Testis (tissue), 3 donors: Measurements from ENCODE around the gene ST3GAL5. TPM values are rescaled to one million over a fixed set of nuclear protein-coding genes. Genes with fewer than 3 reads are reported as not detected.

Experiments used
- DNase-seq: peaks from one replicate; pipeline ENCODE4 v3.0.0-alpha.2; 2019
- H3K27ac ChIP-seq, 2 donors: fragments of 200-600 bp; sonication (generic); one replicate each; pipeline ENCODE4 v1.5.1; 2019
- H3K27me3 ChIP-seq: fragments of 200-600 bp; sonication (generic); one replicate; pipeline ENCODE4 v1.5.1; 2019
- H3K36me3 ChIP-seq: fragments of 200-600 bp; sonication (generic); one replicate; pipeline ENCODE4 v1.5.1; 2017; ENCODE audit warnings: low read depth; ENCODE audit errors: missing control alignments
- H3K4me1 ChIP-seq: fragments of 200-600 bp; sonication (generic); one replicate; pipeline ENCODE4 v1.5.1; 2019
- H3K4me3 ChIP-seq, 2 donors: fragments of 200-600 bp; sonication (generic); one replicate each; pipeline ENCODE4 v1.5.1; 2017 to 2019
- H3K9me3 ChIP-seq: fragments of 200-600 bp; sonication (generic); one replicate; pipeline ENCODE4 v1.5.1; 2017
- POLR2A ChIP-seq: fragments of 450-650 bp; IDR thresholded peaks from one replicate; pipeline ENCODE4 v1.6.1; 2017; ENCODE audit warnings: antibody characterized with exemption, mild to moderate bottlenecking, moderate library complexity
- WGBS, 2 donors: methylation state at CpG; one replicate each; pipeline ENCODE4 v1.1.5; 2018; 5-methylcytosine and 5-hydroxymethylcytosine counted together
- intact Hi-C: fragments of 100-400 bp; cut with DNase I; formaldehyde crosslinking; loops from one replicate; pipeline ENCODE4 v1.15.1; 2023; ENCODE audit warnings: low total_unique reads
- polyA plus RNA-seq: library from polyadenylated mRNA; stranded (reverse); fragments of 350-450 nt; fragmentation: Illumina TruSeq; extraction: RNeasy Lipid Tissue Mini Kit (QIAGEN cat#74804); gene quantifications from one replicate; pipeline ENCODE4 v1.2.3, GENCODE V29; 2014; ENCODE audit warnings: low read depth, low replicate concordance; ENCODE audit not compliant: insufficient read depth
- total RNA-seq, 2 donors: library from RNA; depleted of rRNA; stranded (reverse); fragments of >200 nt; gene quantifications; one replicate each; pipeline ENCODE4 v1.2.3, GENCODE V29; 2016
- TF ChIP-seq, protein P1 (sequence below), 3 experiments: fragments of 450-650 bp in 2 of 3; fragments of 200-600 bp in 1 of 3; sonication (generic) in 1 of 3; IDR thresholded peaks; one replicate each; pipeline ENCODE4 v1.5.1; 2016 to 2019; ENCODE audit warnings: antibody characterized with exemption in 3 of 3, mild to moderate bottlenecking in 2 of 3, moderate library complexity in 1 of 3

Gene ST3GAL5
- total and polyA plus RNA-seq, 3 donors from 2014 or later, result 38.3 to 60.0 (median 48.2) TPM

DNA sequence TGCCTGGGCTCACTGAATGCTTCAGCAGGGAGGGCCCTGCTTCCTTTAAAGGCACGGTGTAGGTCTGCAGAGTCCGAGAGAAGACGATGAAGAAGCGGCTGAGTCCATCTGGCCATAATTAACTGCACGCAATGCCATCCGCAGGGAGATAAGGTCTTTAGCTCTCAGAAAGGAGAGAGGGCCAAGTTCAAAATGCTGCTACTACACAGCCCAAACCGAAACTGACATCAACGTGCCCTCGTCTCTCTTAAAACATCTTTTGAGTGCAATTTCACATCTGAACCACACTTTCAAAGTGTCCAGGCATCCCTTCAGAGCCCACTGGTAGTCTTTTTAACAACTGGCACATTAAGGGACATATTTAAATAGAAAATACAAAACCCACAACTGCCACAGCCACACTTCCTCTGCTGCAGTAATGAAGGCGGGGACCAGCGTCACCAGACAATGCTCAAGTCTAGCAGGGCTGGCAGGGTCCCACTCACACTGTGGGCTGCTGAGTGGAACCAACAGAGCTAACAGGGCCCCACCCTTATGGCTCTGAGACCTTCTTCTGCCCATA lies 35.8 kb downstream of the ST3GAL5 start:
- H3K27ac ChIP-seq, result peak overlapping the region; percentile 39 to 74
- no peaks in the 10 kb centered on the region for H3K9me3 ChIP-seq
- peaks cover 9% of the 10 kb centered on the region for H3K4me1 ChIP-seq
- H3K36me3 ChIP-seq, result no peaks in the 10 kb centered on the region
- 65 to 71% methylated on average over 11 of the region's 11 CpGs for WGBS, 2 donors
- intact Hi-C loops, result no loop called here
- H3K27me3 ChIP-seq, result no peaks in the 10 kb centered on the region
- TF ChIP-seq, protein P1, sequence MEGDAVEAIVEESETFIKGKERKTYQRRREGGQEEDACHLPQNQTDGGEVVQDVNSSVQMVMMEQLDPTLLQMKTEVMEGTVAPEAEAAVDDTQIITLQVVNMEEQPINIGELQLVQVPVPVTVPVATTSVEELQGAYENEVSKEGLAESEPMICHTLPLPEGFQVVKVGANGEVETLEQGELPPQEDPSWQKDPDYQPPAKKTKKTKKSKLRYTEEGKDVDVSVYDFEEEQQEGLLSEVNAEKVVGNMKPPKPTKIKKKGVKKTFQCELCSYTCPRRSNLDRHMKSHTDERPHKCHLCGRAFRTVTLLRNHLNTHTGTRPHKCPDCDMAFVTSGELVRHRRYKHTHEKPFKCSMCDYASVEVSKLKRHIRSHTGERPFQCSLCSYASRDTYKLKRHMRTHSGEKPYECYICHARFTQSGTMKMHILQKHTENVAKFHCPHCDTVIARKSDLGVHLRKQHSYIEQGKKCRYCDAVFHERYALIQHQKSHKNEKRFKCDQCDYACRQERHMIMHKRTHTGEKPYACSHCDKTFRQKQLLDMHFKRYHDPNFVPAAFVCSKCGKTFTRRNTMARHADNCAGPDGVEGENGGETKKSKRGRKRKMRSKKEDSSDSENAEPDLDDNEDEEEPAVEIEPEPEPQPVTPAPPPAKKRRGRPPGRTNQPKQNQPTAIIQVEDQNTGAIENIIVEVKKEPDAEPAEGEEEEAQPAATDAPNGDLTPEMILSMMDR (IDR thresholded peaks at IDR 0.05), result no peak
- no peak for TF ChIP-seq POLR2A
- no peak overlapping the region for H3K4me3 ChIP-seq
- no peak for DNase-seq

DNA sequence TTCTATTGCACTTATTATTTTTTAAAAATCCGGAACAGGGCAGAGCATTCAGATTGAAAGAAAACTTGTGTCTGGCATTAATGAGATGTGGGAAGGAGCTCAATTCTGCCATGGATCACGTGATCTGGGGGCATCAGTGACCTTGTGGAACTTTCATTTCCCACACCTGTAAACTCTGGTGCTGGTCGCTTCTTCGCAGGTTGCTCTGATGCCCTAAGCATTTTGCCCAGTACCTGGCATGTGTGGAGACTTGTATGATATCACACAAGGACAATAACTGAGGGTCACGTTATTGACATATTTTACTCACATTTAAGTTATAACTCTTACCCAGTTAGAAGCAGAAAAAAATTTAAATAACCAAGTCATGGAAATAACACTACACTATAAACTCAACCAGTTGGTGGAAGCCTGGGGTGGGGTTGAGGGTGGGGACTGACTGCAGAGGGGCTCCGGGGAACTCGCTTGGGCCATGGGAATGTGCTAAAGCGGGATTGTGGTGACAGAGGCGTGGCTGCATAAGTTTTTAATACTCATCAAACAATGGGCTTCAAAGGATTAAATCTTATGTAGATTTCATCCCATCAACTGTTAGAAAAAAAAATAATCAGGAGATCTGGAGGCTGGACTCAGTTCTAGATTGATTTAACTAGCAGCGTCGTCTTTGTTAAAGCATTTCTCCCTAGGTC lies 36.5 kb downstream of the ST3GAL5 start:
- no peak for DNase-seq
- no peaks in the 10 kb centered on the region for H3K9me3 ChIP-seq
- H3K27me3 ChIP-seq, result no peaks in the 10 kb centered on the region
- TF ChIP-seq POLR2A, result no peak
- TF ChIP-seq, protein P1 (IDR thresholded peaks at IDR 0.05), result no peak
- no peak overlapping the region for H3K4me3 ChIP-seq
- no peaks in the 10 kb centered on the region for H3K36me3 ChIP-seq
- peaks cover 9% of the 10 kb centered on the region for H3K4me1 ChIP-seq
- H3K27ac ChIP-seq, result peak overlapping the region in 1 of 2 donors; percentile 39
- intact Hi-C loops, result no loop called here
- 89 to 93% methylated on average over 11 of the region's 11 CpGs for WGBS, 2 donors

DNA sequence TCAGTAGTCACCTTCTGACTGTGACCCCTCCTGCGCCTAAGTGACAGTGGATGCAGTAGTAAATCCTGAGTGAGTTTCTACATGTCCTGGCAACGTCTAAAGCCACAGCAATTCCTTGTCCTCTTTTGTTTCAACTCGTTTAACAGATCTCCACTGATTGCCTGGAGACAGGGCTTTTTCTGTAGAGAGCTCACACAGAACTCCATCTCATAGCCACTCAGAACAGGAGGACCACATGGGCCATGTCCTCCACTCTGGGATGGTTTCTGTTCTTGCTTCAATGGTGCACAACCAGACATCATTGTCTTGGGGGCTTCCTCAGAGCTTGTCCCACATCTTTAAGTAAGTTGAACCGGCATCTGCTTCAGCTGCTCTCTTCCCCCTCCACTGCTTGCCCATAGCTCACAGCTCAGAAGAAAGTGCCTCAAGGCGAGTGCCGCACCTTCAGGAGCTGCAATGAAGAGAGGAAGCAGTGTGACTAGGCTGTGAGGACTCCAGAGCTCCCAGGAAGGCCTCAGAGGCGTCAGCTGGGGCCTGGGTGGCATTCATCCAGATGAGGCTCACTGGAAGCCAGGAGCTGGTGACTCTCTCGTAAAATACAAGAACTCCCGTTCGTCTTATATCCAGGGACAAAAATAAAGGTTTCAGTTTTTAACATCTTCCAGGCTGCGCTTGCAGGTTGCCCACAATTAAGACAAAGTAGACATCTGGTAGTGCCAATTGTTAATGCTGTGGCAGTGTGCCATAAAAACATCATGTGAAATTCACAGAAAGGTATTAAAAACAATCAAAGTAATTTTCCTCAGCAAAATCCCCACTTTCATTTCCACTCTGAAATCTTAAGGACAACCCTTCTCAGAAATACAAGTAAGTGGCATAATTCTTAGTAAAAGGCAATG lies 37.3 kb downstream of the ST3GAL5 start:
- peak; percentile 36 for DNase-seq
- no peaks in the 10 kb centered on the region for H3K27me3 ChIP-seq
- TF ChIP-seq, protein P1 (IDR thresholded peaks at IDR 0.05), result no peak
- no peak for TF ChIP-seq POLR2A
- 82 to 88% methylated on average over 11 of the region's 11 CpGs for WGBS, 2 donors
- H3K4me1 ChIP-seq, result peaks cover 9% of the 10 kb centered on the region
- no peaks in the 10 kb centered on the region for H3K9me3 ChIP-seq
- no peak overlapping the region for H3K4me3 ChIP-seq
- H3K36me3 ChIP-seq, result no peaks in the 10 kb centered on the region
- no peak overlapping the region for H3K27ac ChIP-seq
- intact Hi-C loops, result no loop called here

DNA sequence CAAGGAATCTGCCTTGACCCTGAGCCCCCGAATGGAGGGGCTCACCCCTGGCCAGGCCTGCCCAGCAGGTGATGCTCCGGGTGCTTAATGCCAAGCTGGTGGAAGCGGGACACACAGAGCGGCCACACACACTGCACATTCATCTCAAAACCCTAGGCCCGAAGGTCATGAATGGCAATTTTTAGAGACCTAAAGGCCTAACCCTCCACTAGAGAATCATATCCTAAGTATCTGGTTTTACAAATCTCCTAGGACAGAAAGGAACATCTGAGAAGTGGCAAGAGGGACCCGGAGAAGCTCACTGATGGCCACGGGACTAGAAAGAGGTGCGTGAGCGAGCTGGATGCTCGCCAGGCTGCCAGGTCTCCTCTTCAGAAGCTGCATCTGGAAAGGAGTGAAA lies 38.3 kb downstream of the ST3GAL5 start:
- H3K36me3 ChIP-seq, result no peaks in the 10 kb centered on the region
- intact Hi-C loops, result no loop called here
- no peaks in the 10 kb centered on the region for H3K27me3 ChIP-seq
- WGBS, 2 donors, result 92 to 95% methylated on average over 10 of the region's 10 CpGs
- no peak overlapping the region for H3K4me3 ChIP-seq
- H3K4me1 ChIP-seq, result peaks cover 9% of the 10 kb centered on the region
- H3K27ac ChIP-seq, result no peak overlapping the region
- TF ChIP-seq POLR2A, result no peak
- TF ChIP-seq, protein P1 (IDR thresholded peaks at IDR 0.05), result no peak
- no peak for DNase-seq
- H3K9me3 ChIP-seq, result no peaks in the 10 kb centered on the region
